GM12878 (cell line): ENCODE results near the gene IKZF5. TPM values are rescaled to one million over a fixed set of nuclear protein-coding genes. Genes with fewer than 3 reads are reported as not detected.

ENCODE experiments used
- ATAC-seq: fragments of 200-7000 bp; cut with Tn5 transposase; 3 replicates; pipeline ENCODE4 v1.9.1; 2020; ENCODE audit warnings: mild to moderate bottlenecking, moderate library complexity
- BruUV-seq: library from RNA; stranded (reverse); fragments of 400-500 nt; replicated peaks from 2 replicates; lab custom pipeline; 2021; lab: Mats Ljungman, UMichigan
- CTCF ChIA-PET: fragments of 300-600 bp; sonication (Branson Sonifier 250); formaldehyde crosslinking; extraction: SDS; loops from one replicate; lab custom pipeline; 2021; ENCODE audit warnings: inconsistent platforms; lab: Yijun Ruan, JAX
- POLR2A ChIA-PET: fragments of 350-600 bp; formaldehyde crosslinking; extraction: SDS; loops from one replicate; lab custom pipeline; 2021; ENCODE audit warnings: inconsistent platforms; lab: Charles Lee
- RAD21 ChIA-PET: fragments of 300-600 bp; sonication (Branson Sonifier 250); formaldehyde crosslinking; loops from one replicate; lab custom pipeline; 2023; ENCODE audit warnings: antibody characterized with exemption; ENCODE audit not compliant: unreplicated experiment; lab: Charles Lee
- SMC1A ChIA-PET: fragments of 300-600 bp; sonication (Branson Sonifier 250); formaldehyde crosslinking; loops from one replicate; lab custom pipeline; 2023; ENCODE audit not compliant: unreplicated experiment, uncharacterized antibody; lab: Charles Lee
- DNase-seq: peaks from one replicate; pipeline ENCODE4 v3.0.0-alpha.2; 2011; ENCODE audit warnings: low read depth, low spot score
- FAIRE-seq: peaks from 3 replicates; lab custom pipeline; 2011; peaks lifted over from hg19 to GRCh38; lab: Jason Lieb, UNC
- H2AFZ ChIP-seq: 2 replicates; pipeline ENCODE4 v1.6.0; 2011; ENCODE audit warnings: low read depth, low read length, control low read depth; ENCODE audit not compliant: control insufficient read depth
- H3K27ac ChIP-seq: 2 replicates; pipeline ENCODE4 v1.5.1; 2011; ENCODE audit warnings: control low read depth; ENCODE audit not compliant: control insufficient read depth, insufficient read depth
- H3K27me3 ChIP-seq, 2 experiments: replicated peaks in 1 of 2; 2 replicates each; pipeline versions ENCODE4 v1.6.0 to v1.6.1; 2011; ENCODE audit warnings: low read length in 1 of 2; ENCODE audit not compliant: control insufficient read depth in 2 of 2, insufficient read depth in 2 of 2
- H3K36me3 ChIP-seq, 2 experiments: 2 replicates each; pipeline ENCODE4 v1.5.1; 2011; ENCODE audit warnings: low read length in 1 of 2; ENCODE audit not compliant: control insufficient read depth in 2 of 2, insufficient read depth in 2 of 2
- H3K4me1 ChIP-seq: 2 replicates; pipeline ENCODE4 v1.6.1; 2011; ENCODE audit warnings: mild to moderate bottlenecking, low read length, moderate library complexity, mixed read lengths; ENCODE audit not compliant: control insufficient read depth, insufficient read depth
- H3K4me2 ChIP-seq: 2 replicates; pipeline ENCODE4 v1.6.0; 2011; ENCODE audit warnings: control low read depth; ENCODE audit not compliant: control insufficient read depth, insufficient read depth
- H3K4me3 ChIP-seq: fragments of 200-600 bp; sonication (generic); 2 replicates; pipeline ENCODE4 v1.5.1; 2016
- H3K79me2 ChIP-seq: 2 replicates; pipeline ENCODE4 v1.6.0; 2011; ENCODE audit warnings: low read length; ENCODE audit not compliant: control insufficient read depth, insufficient read depth
- H3K9ac ChIP-seq: 2 replicates; pipeline ENCODE4 v1.8.0; 2011; ENCODE audit warnings: low read length, control low read depth, mixed read lengths; ENCODE audit not compliant: control insufficient read depth, insufficient read depth
- H3K9me3 ChIP-seq: replicated peaks from 3 replicates; pipeline ENCODE4 v1.5.1; 2011; ENCODE audit warnings: mild to moderate bottlenecking, low read length; ENCODE audit not compliant: control insufficient read depth, insufficient read depth
- H4K20me1 ChIP-seq: 2 replicates; pipeline ENCODE4 v1.6.0; 2011; ENCODE audit not compliant: control insufficient read depth, insufficient read depth
- EGR1 ChIP-seq, 2 experiments: IDR thresholded peaks; 1 replicate in 1 of 2; 2 replicates in 1 of 2; pipeline ENCODE4 v1.6.1; 2011 to 2012; ENCODE audit warnings: low read depth in 2 of 2, low read length in 2 of 2, borderline replicate concordance in 1 of 2, mild to moderate bottlenecking in 1 of 2, moderate library complexity in 1 of 2
- PAX8 ChIP-seq: fragments of 450-650 bp; IDR thresholded peaks from 2 replicates; pipeline ENCODE4 v1.6.1; 2017; ENCODE audit warnings: mild to moderate bottlenecking, moderate library complexity
- RAD21 ChIP-seq: IDR thresholded peaks from 2 replicates; pipeline ENCODE4 v1.6.1; 2011; ENCODE audit warnings: mild to moderate bottlenecking, low read depth, low read length, moderate library complexity; ENCODE audit not compliant: insufficient read depth
- SMC3 ChIP-seq: IDR thresholded peaks from 2 replicates; pipeline ENCODE4 v1.6.1; 2011; ENCODE audit warnings: low read length, improper control_type of control experiment, borderline replicate concordance
- WGBS: methylation state at CpG from one replicate; pipeline ENCODE4 v1.1.6; 2016; ENCODE audit warnings: low lambda C conversion rate; ENCODE audit not compliant: insufficient replicate concordance, insufficient coverage; ENCODE audit errors: missing lambda C conversion rate; 5-methylcytosine and 5-hydroxymethylcytosine counted together
- in situ Hi-C: fragments of 300-500 bp; cut with MboI; formaldehyde crosslinking; loops from 9 replicates; pipeline ENCODE4 v1.14.3; 2018; ENCODE audit warnings: mixed read lengths
- intact Hi-C: fragments of 100-400 bp; cut with micrococcal nuclease; formaldehyde crosslinking; loops from one replicate; pipeline ENCODE4 v1.14.2; 2022; ENCODE audit not compliant: unreplicated experiment
- polyA plus RNA-seq, 11 experiments: library from polyadenylated mRNA; depleted of rRNA in 4 of 11; unstranded in 6 of 11; stranded (reverse) in 5 of 11; fragments of >200 nt; fragmentation: Nextera tagmentation in 4 of 11; fragmentation: Illumina TruSeq in 1 of 11; extraction: Ambion mirVana in 4 of 11; extraction: Trizol in 1 of 11; gene quantifications; 1 replicate in 1 of 11; 2 replicates in 10 of 11; pipeline versions ENCODE4 v1.2.1 to v1.2.3, GENCODE V29; 2011 to 2016; ENCODE audit warnings: inconsistent platforms in 2 of 11, missing spikeins in 2 of 11, low read depth in 1 of 11
- total RNA-seq, 4 experiments: library from RNA; depleted of rRNA in 3 of 4; stranded (reverse); fragments of >200 nt in 3 of 4; fragmentation: Illumina TruSeq in 1 of 4; extraction: Trizol in 1 of 4; gene quantifications; 2 replicates each; pipeline versions ENCODE4 v1.2.1 to v1.2.3, GENCODE V29; 2013 to 2021
- TF ChIP-seq, protein P1 (sequence below), 3 experiments: IDR thresholded peaks in 2 of 3; conservative IDR thresholded peaks in 1 of 3; 2 replicates each; pipeline ENCODE4 v1.5.1; 2011; ENCODE audit warnings: low read depth in 3 of 3, low read length in 3 of 3, mild to moderate bottlenecking in 3 of 3, control low read depth in 2 of 3, moderate library complexity in 2 of 3, inconsistent platforms in 1 of 3, mixed read lengths in 1 of 3; ENCODE audit not compliant: control insufficient read depth in 2 of 3, insufficient read depth in 1 of 3; ENCODE audit errors: extremely low read depth in 1 of 3

Gene IKZF5
- total and polyA plus RNA-seq, 10 of the 15 experiments (the other 5 are each of a cell fraction or from before 2014, with no cell fraction given), result 5.3 to 23.2 (median 11.8) TPM

DNA sequence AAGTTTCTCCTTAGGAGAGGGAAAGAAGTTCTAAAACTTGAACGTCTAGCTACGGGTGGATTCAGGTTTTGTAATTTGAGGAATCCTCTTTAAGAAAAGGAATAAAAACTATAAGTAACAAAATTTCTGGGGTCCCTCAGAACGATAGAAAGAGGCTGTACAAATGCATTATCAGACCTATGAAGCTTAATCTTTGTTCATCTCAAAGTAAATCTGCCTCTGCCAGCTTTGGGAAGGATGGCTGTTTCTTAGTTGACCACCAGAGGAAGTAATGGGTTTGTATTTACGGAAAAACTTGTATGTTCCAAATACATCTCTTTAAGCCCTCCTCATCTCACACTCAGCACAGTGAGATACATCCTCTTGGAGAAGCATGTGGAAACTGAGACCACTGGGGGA lies 27.5 kb downstream of the IKZF5 start:
- Histone ChIP-seq H3K36me3 (0 out of 4 replicates have a peak, but pooled peaks cover 0 to 3% of the 10 kb centered on the region in 2 experiments), H3K27me3 (no peaks in the 10 kb centered on the region; a peak in 1 of 4 replicates), H4K20me1 (no peaks in the 10 kb centered on the region), H3K9me3 (no peaks in the 10 kb centered on the region), H3K4me1 (peaks cover 4% of the 10 kb centered on the region), H2AFZ (peak overlapping the region; percentile 75), H3K79me2 (no peaks in the 10 kb centered on the region), H3K4me2 (peak overlapping the region; percentile 98), H3K4me3 (peak overlapping the region; percentile 69), H3K9ac (peak overlapping the region; percentile 63), H3K27ac (peak overlapping the region; percentile 18)
- SMC1A ChIA-PET, result interaction anchor here (0.6 to 2.4 kb wide), 7 partner anchors 10 to 61 kb away, joined by 3 to 8 read pairs (median 4); partner anchors contain the start of gene C10orf88
- ATAC-seq (peak; percentile 59), FAIRE-seq (no peak), DNase-seq (no peak)
- TSS peak; percentile 81 for BruUV-seq
- in situ Hi-C loops (no loop called here), intact Hi-C loops (no loop called here)
- RAD21 ChIA-PET, result interaction anchor here (0.8 to 2.1 kb wide), 6 partner anchors 9 to 40 kb away, joined by 3 to 21 read pairs (median 5); partner anchors contain the start of genes ACADSB, C10orf88 and IKZF5
- TF ChIP-seq PAX8 (no peak), EGR1 (IDR thresholded peaks at IDR 0.05; ENCODE audit: borderline replicate concordance in 1 of 2, low read depth in 2 of 2, low read length in 2 of 2) (no peak), SMC3 (0 out of 2 replicates have a peak, but pooled peaks have one; percentile 14), RAD21 (peak; percentile 34)
- TF ChIP-seq, protein P1, sequence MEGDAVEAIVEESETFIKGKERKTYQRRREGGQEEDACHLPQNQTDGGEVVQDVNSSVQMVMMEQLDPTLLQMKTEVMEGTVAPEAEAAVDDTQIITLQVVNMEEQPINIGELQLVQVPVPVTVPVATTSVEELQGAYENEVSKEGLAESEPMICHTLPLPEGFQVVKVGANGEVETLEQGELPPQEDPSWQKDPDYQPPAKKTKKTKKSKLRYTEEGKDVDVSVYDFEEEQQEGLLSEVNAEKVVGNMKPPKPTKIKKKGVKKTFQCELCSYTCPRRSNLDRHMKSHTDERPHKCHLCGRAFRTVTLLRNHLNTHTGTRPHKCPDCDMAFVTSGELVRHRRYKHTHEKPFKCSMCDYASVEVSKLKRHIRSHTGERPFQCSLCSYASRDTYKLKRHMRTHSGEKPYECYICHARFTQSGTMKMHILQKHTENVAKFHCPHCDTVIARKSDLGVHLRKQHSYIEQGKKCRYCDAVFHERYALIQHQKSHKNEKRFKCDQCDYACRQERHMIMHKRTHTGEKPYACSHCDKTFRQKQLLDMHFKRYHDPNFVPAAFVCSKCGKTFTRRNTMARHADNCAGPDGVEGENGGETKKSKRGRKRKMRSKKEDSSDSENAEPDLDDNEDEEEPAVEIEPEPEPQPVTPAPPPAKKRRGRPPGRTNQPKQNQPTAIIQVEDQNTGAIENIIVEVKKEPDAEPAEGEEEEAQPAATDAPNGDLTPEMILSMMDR (IDR thresholded peaks at IDR 0.05 in 2 of 3, conservative IDR thresholded peaks at IDR 0.05 in 1 of 3; ENCODE audit: control insufficient read depth in 2 of 3, extremely low read depth in 1 of 3, insufficient read depth in 1 of 3, low read depth in 3 of 3, low read length in 3 of 3), result peak; percentile 28 to 53 (median 52); a peak in 5 of 6 replicates
- 9% methylated on average over 4 of the region's 4 CpGs for WGBS
- CTCF ChIA-PET, result interaction anchor here (0.7 to 4.9 kb wide), 13 partner anchors 10 to 59 kb away, joined by 3 to 38 read pairs (median 5); partner anchors contain the start of genes ACADSB and IKZF5
- POLR2A ChIA-PET, result interaction anchor here (0.9 to 2.4 kb wide), 6 partner anchors 9 to 31 kb away, joined by 3 to 21 read pairs (median 3); partner anchors contain the start of genes ACADSB, C10orf88 and IKZF5
